Lower lobe of right lung (tissue), 2 donors: ENCODE data around the gene RNF168. TPM values are rescaled to one million over a fixed set of nuclear protein-coding genes. Genes with fewer than 3 reads are reported as not detected.
"Not testable (repeated sequence)": the region's sequence is repeated elsewhere in the genome, so short reads cannot be mapped to it uniquely, and the experiment has no call there.

Experiments
- ATAC-seq, 2 donors: fragments of 200-7000 bp; cut with Tn5 transposase; one replicate each; pipeline ENCODE4 v1.9.1; 2020 to 2022; ENCODE audit warnings: mild to moderate bottlenecking in 2 of 2, moderate library complexity in 2 of 2
- DNase-seq: peaks from one replicate; pipeline ENCODE4 v3.0.0-alpha.2; 2020
- H3K27ac ChIP-seq: fragments of 200-600 bp; one replicate; pipeline ENCODE4 v1.8.0; 2022
- H3K27me3 ChIP-seq: fragments of 200-600 bp; one replicate; pipeline ENCODE4 v1.8.0; 2022; ENCODE audit warnings: low read depth
- H3K36me3 ChIP-seq: fragments of 200-600 bp; one replicate; pipeline ENCODE4 v1.8.0; 2022; ENCODE audit warnings: mild to moderate bottlenecking
- H3K4me1 ChIP-seq: fragments of 200-600 bp; one replicate; pipeline ENCODE4 v1.8.0; 2022
- H3K4me3 ChIP-seq: fragments of 200-600 bp; one replicate; pipeline ENCODE4 v1.8.0; 2022; ENCODE audit warnings: mild to moderate bottlenecking
- H3K9me3 ChIP-seq: fragments of 200-600 bp; one replicate; pipeline ENCODE4 v1.8.0; 2022
- CTCF ChIP-seq: fragments of 200-600 bp; IDR thresholded peaks from one replicate; pipeline ENCODE4 v1.8.0; 2022; ENCODE audit warnings: antibody characterized with exemption, mild to moderate bottlenecking
- intact Hi-C: fragments of 100-400 bp; cut with DNase I; formaldehyde crosslinking; loops from one replicate; pipeline ENCODE4 v1.11.0; 2022
- total RNA-seq: library from RNA; stranded (reverse); fragmentation: NEBNext Ultra II Directional; extraction: Animal tissue kit (Norgen Biotek cat#: 25700); gene quantifications from one replicate; pipeline ENCODE4 v1.2.1, GENCODE V29; 2021
- donor health status: DM: no; HTN: yes; CAD: no; lungs with severe emphysema.

Gene RNF168
- total RNA-seq, 1 donor from 2014 or later: 24.3 TPM

GRCh38 chr3:196471551-196471950 lies 32.0 kb downstream of the RNF168 start:
- ATAC-seq (no peak), DNase-seq (no peak)
- Histone ChIP-seq H3K4me3 (no peak overlapping the region), H3K36me3 (peaks cover 59% of the 10 kb centered on the region), H3K9me3 (no peaks in the 10 kb centered on the region), H3K27ac (no peak overlapping the region), H3K4me1 (no peaks in the 10 kb centered on the region), H3K27me3 (no peaks in the 10 kb centered on the region)
- intact Hi-C loops: no loop called here
- TF ChIP-seq CTCF: no peak

GRCh38 chr3:196470182-196470581 lies 33.4 kb downstream of the RNF168 start:
- H3K4me1 ChIP-seq, H3K9me3 ChIP-seq, H3K27me3 ChIP-seq, H3K4me3 ChIP-seq, DNase-seq, intact Hi-C loops, H3K27ac ChIP-seq, ATAC-seq: not testable (repeated sequence)
- H3K36me3 ChIP-seq: peaks cover 49% of the 10 kb centered on the region

GRCh38 chr3:196463804-196464203 lies 39.8 kb downstream of the RNF168 start:
- no peak for DNase-seq
- no peak overlapping the region for H3K4me3 ChIP-seq
- H3K36me3 ChIP-seq: peaks cover 8% of the 10 kb centered on the region
- no peak for ATAC-seq
- TF ChIP-seq CTCF: no peak
- H3K4me1 ChIP-seq: no peaks in the 10 kb centered on the region
- no peak overlapping the region for H3K27ac ChIP-seq
- H3K27me3 ChIP-seq: no peaks in the 10 kb centered on the region
- intact Hi-C loops: no loop called here
- no peaks in the 10 kb centered on the region for H3K9me3 ChIP-seq

- ATAC-seq (no peak), DNase-seq (no peak)
- no peak overlapping the region for H3K27ac ChIP-seq
- peaks cover 8% of the 10 kb centered on the region for H3K36me3 ChIP-seq
- no peaks in the 10 kb centered on the region for H3K4me1 ChIP-seq
- no peaks in the 10 kb centered on the region for H3K9me3 ChIP-seq
- H3K4me3 ChIP-seq: no peak overlapping the region
- H3K27me3 ChIP-seq: no peaks in the 10 kb centered on the region
- no peak for TF ChIP-seq CTCF
- intact Hi-C loops: no loop called here
These were observed 40.2 kb downstream of the RNF168 start for GRCh38 chr3:196463478-196463756.

GRCh38 chr3:196462680-196463477 lies 40.7 kb downstream of the RNF168 start:
- intact Hi-C loops, H3K27me3 ChIP-seq, DNase-seq, H3K4me1 ChIP-seq, H3K4me3 ChIP-seq, H3K27ac ChIP-seq, ATAC-seq, H3K9me3 ChIP-seq, H3K36me3 ChIP-seq: not testable (repeated sequence)

- DNase-seq (no peak), ATAC-seq (no peak)
- Histone ChIP-seq H3K4me1 (peaks cover 6% of the 10 kb centered on the region), H3K36me3 (no peaks in the 10 kb centered on the region), H3K27me3 (no peaks in the 10 kb centered on the region), H3K27ac (no peak overlapping the region), H3K4me3 (no peak overlapping the region), H3K9me3 (no peaks in the 10 kb centered on the region)
- intact Hi-C loops: no loop called here
- no peak for TF ChIP-seq CTCF
These were observed 45.5 kb downstream of the RNF168 start for GRCh38 chr3:196458063-196458462.

- H3K4me3 ChIP-seq, intact Hi-C loops, H3K27ac ChIP-seq, ATAC-seq, H3K4me1 ChIP-seq, DNase-seq, H3K27me3 ChIP-seq, H3K9me3 ChIP-seq, H3K36me3 ChIP-seq: not testable (repeated sequence)
These were observed 46.1 kb downstream of the RNF168 start for GRCh38 chr3:196457470-196457869.
